ENCODE data around the gene RASSF5.
"Not testable (repeated sequence)": the region's sequence is repeated elsewhere in the genome, so short reads cannot be mapped to it uniquely, and the experiment has no call there.

The RASSF5 gene

DNA sequence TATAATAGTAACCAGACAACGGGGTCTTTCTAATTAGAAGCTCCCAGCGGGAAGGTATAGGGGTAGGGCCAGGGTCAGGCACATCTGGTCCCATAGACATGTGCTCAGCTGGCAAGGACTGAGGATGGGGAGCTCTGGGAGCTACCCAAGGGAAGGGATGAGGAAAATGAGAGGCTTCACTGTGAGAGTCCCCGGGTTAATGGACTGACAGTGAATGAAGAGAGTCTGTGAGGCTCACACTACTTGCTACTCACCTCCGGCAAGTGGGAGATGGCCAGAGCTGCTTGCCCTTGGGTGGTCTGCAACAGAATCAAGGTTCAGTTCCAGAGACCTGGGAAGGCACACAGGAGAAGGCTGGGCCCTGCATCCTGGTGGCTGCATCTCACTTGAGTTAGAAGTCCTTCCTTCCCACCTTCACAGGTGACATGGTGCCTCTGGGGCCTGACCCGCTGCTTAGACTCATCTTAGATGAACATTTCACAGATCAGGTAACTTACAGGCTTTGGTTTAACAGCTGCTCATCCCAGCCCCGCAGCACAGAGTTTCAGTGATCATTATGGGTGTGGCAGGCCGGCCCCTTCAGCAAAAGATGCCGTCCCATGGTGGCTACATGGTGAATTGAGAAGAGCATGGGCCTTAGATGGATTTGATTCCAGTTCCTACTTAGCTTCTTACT, 73.2 kb downstream of the RASSF5 start:
- no peak for DNase-seq (ENCODE audit: low spot score)
- Histone ChIP-seq H3K27ac (peak overlapping the region in 1 of 2 donors; percentile 67), H3K4me3 (no peak overlapping the region)
- TF ChIP-seq, protein P1, sequence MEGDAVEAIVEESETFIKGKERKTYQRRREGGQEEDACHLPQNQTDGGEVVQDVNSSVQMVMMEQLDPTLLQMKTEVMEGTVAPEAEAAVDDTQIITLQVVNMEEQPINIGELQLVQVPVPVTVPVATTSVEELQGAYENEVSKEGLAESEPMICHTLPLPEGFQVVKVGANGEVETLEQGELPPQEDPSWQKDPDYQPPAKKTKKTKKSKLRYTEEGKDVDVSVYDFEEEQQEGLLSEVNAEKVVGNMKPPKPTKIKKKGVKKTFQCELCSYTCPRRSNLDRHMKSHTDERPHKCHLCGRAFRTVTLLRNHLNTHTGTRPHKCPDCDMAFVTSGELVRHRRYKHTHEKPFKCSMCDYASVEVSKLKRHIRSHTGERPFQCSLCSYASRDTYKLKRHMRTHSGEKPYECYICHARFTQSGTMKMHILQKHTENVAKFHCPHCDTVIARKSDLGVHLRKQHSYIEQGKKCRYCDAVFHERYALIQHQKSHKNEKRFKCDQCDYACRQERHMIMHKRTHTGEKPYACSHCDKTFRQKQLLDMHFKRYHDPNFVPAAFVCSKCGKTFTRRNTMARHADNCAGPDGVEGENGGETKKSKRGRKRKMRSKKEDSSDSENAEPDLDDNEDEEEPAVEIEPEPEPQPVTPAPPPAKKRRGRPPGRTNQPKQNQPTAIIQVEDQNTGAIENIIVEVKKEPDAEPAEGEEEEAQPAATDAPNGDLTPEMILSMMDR (IDR thresholded peaks at IDR 0.05) = no peak

DNA sequence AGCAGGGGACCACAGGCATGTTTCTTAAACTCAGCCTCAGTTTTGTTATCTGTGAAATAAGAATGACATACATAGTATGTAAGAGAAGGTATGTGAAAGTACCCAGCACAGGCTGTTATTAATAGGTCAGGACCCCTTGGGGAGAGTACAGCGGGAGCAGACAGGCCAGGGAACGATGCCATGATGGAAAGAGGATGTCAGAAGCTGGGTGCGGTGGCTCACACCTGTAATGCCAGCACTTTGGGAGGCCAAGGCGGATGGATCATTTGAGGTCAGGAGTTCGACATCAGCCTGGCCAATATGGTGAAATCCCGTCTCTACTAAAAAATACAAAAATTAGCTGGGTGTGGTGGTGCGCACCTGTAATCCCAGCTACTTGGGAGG, 73.8 kb downstream of the RASSF5 start:
- not testable (repeated sequence) for H3K27ac ChIP-seq; H3K4me3 ChIP-seq; DNase-seq (ENCODE audit: low spot score)

DNA sequence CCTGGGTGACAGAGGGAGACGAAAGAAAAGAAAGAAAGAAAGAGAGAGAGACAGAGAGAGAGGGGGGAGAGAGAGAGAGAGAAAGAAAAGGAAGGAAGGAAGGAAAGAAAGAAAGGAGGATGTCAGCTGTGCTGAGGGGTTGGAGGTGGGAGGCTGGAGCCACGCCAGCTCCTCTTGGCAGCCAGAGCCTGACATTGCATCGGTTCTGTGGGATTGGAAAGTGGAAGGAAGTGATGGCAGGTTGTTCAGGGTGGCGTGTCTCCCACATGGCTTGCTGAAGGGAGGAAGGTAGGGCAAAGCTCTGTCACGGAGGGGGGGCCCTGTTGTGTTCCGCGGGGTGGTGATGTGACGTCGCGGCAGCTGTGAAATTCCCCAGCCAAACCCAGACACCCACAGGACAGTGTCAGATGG, 74.2 kb downstream of the RASSF5 start:
- TF ChIP-seq, protein P1 (IDR thresholded peaks at IDR 0.05) = no peak
- no peak overlapping the region for H3K27ac ChIP-seq
- DNase-seq (ENCODE audit: low spot score) = no peak
- no peak overlapping the region for H3K4me3 ChIP-seq

DNA sequence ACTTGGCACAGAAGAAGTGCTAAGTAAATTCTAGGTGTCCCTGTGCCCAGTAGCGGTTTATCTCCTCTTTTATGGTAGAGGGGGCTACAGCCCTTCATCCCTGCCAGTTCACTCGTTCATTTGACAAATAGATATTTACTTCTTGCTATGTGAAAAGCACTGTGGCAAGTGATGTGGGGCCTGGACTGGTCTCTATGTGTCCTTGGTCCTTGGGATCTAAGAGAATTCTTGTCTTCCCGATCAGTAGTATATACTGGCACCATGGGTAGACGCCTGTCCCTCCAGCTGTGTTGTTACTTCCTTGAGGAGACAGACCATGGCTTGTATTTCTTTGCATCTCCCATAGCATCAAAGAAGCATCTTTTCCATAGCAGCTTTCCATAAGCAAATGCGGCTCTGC, 75.2 kb downstream of the RASSF5 start:
- no peak for DNase-seq (ENCODE audit: low spot score)
- no peak overlapping the region for H3K27ac ChIP-seq
- TF ChIP-seq, protein P1 (IDR thresholded peaks at IDR 0.05) = no peak

DNA sequence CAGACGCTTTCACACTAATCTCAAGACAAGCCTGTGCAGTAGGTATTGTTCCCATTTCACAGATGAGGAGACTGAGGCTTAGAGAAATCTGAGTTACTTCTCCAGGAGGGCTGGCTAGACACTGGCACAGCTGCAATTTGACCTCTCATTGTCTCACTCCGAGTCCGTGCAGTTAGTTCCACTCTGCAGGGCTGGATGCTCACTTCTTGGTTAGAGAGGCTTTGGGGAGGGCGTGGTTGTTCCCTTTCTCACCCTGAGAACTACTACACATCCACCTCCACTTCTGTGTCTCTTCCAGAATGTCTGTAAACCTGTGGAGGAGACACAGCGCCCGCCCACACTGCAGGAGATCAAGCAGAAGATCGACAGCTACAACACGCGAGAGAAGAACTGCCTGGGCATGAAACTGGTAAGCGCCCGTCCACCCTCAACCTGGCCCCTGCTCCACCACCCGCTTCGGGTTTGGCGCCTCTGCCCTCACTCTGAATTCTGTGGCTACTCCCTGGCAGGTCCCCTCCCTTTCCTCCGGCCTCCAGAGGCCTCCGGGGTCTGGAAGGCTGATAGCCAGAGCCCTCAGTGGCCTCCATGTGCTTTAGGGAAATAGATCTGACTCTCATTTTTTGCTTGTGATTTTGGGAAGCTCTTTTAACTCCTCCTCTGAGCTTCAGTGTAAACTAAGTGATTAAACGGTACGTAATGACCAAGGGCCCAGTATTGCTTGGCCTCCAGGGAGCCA, 75.8 kb downstream of the RASSF5 start:
- TF ChIP-seq, protein P1 (IDR thresholded peaks at IDR 0.05) = no peak
- Histone ChIP-seq H3K27ac (no peak overlapping the region), H3K4me3 (no peak overlapping the region)
- no peak for DNase-seq (ENCODE audit: low spot score)

More for the DNA sequence above, 75.2 kb downstream of the RASSF5 start:
- H3K4me3 ChIP-seq = no peak overlapping the region

DNA sequence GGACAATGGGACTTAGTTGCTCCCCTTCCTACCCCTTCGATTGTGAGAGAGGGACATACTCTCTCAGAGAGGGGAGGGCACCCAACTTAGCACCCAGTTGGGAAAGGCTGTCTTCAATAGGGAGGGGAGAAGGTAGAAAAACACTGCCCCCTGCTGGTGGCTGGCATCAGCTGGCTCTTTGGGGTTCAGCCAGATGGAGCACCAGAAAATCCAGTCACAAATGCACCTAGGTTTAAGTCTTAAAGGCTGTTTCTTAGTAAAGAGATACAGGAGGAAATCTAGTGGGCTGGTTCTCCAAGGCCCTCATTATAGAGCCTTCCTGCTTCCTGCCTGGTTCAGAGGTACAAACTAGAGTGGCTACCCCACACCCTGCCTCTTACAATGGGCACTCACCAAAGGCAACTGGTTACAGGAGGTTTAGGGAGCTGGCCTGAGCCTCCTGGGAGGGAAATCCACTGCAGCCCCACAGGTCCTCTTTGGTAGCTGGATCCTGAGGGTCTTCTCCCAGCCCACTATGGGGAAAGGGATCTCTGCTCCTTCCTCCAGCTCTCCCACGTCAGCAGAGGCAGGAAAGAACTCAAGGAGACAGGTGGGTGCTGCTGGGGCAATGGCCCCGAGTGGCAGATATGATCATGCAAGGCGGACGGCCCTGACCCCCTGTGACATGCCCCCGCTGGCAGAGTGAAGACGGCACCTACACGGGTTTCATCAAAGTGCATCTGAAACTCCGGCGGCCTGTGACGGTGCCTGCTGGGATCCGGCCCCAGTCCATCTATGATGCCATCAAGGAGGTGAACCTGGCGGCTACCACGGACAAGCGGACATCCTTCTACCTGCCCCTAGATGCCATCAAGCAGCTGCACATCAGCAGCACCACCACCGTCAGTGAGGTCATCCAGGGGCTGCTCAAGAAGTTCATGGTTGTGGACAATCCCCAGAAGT, 76.6 kb downstream of the RASSF5 start:
- TF ChIP-seq, protein P1 (IDR thresholded peaks at IDR 0.05) = peak; percentile 91
- peak; percentile 82 for DNase-seq (ENCODE audit: low spot score)
- Histone ChIP-seq H3K4me3 (no peak overlapping the region), H3K27ac (no peak overlapping the region)

DNA sequence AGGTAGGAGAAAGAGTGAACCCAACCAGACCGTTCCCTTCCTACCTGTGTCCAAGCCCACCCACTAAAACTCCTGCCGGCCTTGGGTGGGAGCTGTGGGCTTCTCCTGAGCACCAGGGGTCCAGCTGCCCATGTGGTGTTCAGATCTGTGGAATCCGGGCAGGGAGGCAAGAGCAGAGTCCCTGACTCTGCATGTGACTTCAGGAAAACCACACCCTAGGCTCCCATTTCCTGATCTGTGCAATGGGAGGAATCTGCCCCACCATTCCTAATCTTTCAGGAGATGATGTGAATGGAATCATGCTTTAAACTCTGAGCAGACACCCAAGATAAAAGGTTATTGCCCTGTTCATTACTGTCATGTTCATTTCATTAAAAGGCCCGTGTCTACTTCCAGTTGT, 77.4 kb downstream of the RASSF5 start:
- Histone ChIP-seq H3K4me3 (no peak overlapping the region), H3K27ac (no peak overlapping the region)
- DNase-seq (ENCODE audit: low spot score) = no peak
- TF ChIP-seq, protein P1 (IDR thresholded peaks at IDR 0.05) = no peak
